Measurements from ENCODE around the gene SIRT2.

- TF ChIP-seq CTCF (tag by site-specific recombination; IDR thresholded peaks at IDR 0.05) (no peak), ZNF274 (IDR thresholded peaks at IDR 0.05; ENCODE audit: low read length) (no peak), ZNF274 (tag by site-specific recombination; IDR thresholded peaks at IDR 0.05; ENCODE audit: borderline replicate concordance) (no peak), ZNF10 (tag by site-specific recombination; IDR thresholded peaks at IDR 0.05) (no peak), ZNF530 (tag by site-specific recombination; IDR thresholded peaks at IDR 0.05; ENCODE audit: low read depth) (no peak), ZNF792 (tag by site-specific recombination; IDR thresholded peaks at IDR 0.05) (no peak), ZNF280C (tag by site-specific recombination; IDR thresholded peaks at IDR 0.05) (no peak), ZNF146 (tag by site-specific recombination; IDR thresholded peaks at IDR 0.05) (no peak), MZF1 (tag by site-specific recombination; IDR thresholded peaks at IDR 0.05; ENCODE audit: borderline replicate concordance) (no peak), KLF10 (tag by site-specific recombination; IDR thresholded peaks at IDR 0.05) (no peak), ZEB2 (tag by site-specific recombination; IDR thresholded peaks at IDR 0.05) (no peak), ZNF654 (tag by site-specific recombination; IDR thresholded peaks at IDR 0.05; ENCODE audit: low read depth) (no peak)
Observed at GRCh38 chr19:38834590-38834989, 64.8 kb downstream of the SIRT2 start.
